HG03378 (cell line): Measurements from ENCODE around the gene KCNG2.
A peak's percentile ranks its signal among the peaks of the same experiment; 100 is the strongest.
"Not testable (repeated sequence)": the region's sequence is repeated elsewhere in the genome, so short reads cannot be mapped to it uniquely, and the experiment has no call there.

ENCODE experiments used
- ATAC-seq: cut with Tn5 transposase; IDR thresholded peaks from one replicate; pipeline ENCODE4 v1.9.1; 2021; ENCODE audit warnings: mild to moderate bottlenecking, moderate library complexity; ENCODE audit not compliant: unreplicated experiment

Gene KCNG2

GRCh38 chr18:79850731-79851130 is 53.0 kb downstream of the KCNG2 start:
- no peak for ATAC-seq

GRCh38 chr18:79851489-79851888 is 53.8 kb downstream of the KCNG2 start:
- no peak for ATAC-seq

- ATAC-seq = no peak
Observed at GRCh38 chr18:79851950-79852349, 54.2 kb downstream of the KCNG2 start.

GRCh38 chr18:79852561-79853302 is 55.0 kb downstream of the KCNG2 start:
- ATAC-seq = no peak

DNA sequence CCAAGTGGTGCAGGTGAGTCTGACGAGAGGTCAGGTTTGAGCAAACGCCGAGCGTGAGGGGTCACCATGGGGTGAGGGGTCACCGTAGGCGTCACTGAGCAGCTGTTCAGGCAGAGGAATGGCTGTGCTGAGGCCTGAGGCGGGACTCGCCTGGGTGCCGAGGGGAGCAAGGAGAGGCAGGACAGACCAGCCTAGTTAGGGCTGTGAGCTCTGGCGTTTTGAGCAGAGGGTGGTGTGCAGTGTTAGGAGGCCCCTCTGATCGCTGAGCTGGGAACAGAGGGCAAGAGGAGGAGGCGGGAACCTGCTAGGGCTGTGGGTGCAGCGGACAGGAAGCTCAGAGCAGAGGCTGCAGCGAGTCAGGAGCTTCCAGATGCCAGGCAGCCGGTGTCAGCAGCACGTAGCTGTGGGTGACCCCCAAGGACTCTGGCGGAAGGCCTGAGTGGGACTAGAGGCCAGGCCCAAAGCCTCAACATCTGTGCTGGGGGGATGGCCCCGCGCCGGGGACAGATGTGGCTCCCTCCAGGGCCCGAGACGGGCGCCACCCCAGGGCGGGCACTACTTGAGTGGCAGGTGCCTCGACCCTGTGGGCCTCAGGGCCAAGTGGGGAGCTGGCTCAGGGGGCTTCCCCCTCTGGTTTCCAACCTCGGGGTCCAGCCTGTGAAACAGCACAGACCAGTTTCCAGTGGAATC is 55.7 kb downstream of the KCNG2 start:
- ATAC-seq = no peak

- no peak for ATAC-seq
Observed at GRCh38 chr18:79853993-79854364, 56.2 kb downstream of the KCNG2 start.

DNA sequence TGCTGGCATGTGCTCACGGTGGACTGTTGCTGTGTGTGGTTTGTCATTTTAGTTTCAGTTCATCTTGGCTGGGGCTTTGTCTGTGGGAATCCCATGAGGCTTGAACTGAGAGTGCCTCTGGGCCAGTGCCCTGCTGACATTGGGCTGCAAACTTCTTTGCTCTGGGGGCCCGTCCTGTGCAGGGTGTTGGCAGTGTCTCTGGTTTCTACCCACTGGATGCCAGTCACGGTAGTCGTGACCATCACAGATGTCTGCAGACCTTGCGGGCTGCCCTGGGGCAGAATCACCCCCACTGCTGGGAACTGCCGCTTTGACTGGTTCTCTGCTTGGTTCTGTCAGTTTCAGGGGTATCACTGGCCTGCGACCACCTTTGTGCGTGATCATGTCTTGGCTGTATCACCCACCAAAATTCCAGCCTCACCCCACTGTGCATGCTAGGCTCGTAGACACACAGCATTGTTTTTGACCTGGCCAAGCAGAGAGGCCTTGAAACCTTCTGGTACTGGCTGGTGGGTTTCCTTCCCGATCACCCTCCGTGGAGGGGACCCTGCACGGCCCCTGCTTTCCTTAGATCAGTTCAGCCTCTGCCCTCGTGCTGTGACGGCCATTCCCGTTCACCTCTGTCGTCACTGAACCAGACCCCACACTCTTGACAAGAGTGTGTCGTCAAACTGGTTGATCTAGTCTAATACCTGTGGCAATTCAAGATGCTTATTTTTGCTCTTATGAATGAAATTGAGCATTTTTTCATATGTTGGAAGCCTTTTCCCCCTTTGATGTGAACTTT is 57.6 kb downstream of the KCNG2 start:
- ATAC-seq = peak; percentile 91

GRCh38 chr18:79856119-79857007 is 58.6 kb downstream of the KCNG2 start:
- ATAC-seq = no peak

DNA sequence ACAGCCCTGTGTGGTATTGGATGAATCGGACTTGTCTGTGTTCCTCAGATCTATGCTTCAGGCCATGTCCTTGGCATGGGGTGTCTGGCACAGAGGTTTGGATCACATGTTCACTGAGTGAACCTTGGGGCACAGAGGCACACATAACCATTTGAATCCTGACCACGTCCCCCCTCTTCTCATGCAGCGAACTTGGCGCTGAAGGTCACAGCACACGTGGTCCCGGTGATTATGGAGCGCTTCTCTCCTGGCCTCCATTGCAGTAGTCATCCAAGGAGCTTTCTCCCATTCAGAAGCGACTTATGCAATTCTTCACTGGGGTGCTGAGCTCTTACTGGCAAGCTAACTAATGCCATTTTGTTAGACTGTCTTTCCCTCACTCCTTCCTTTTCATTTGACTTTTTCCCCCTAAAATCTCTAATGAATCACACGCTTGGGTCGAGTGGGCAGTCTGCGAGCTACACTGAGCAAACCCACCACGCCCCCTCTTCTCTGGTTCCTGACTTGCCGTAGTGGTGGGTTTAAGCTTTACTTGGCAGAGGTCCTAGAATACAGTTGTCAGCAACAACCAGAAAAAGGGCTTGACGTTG is 59.4 kb downstream of the KCNG2 start:
- ATAC-seq = no peak

DNA sequence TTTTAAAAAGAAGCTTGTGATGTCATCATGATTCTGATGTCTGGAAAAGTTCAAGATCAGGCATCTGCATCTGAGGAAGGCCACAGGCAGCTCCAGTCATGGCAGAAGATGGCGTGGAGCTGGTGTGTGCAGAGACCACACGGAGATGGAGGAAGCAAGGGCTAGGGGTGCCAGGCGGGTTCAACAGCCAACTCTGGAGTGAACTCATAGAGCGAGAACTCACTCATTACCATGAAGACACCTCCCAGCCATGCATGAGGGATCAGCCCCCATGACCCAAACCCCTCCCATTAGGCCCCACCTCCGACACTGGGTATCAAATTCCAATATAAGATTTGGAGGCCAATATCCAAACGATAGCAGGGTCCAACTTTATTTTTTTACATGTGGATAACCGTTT is 61.6 kb downstream of the KCNG2 start:
- ATAC-seq = no peak

GRCh38 chr18:79861687-79862086 is 63.9 kb downstream of the KCNG2 start:
- no peak for ATAC-seq

- no peak for ATAC-seq
Observed at GRCh38 chr18:79862562-79862961, 64.8 kb downstream of the KCNG2 start.

DNA sequence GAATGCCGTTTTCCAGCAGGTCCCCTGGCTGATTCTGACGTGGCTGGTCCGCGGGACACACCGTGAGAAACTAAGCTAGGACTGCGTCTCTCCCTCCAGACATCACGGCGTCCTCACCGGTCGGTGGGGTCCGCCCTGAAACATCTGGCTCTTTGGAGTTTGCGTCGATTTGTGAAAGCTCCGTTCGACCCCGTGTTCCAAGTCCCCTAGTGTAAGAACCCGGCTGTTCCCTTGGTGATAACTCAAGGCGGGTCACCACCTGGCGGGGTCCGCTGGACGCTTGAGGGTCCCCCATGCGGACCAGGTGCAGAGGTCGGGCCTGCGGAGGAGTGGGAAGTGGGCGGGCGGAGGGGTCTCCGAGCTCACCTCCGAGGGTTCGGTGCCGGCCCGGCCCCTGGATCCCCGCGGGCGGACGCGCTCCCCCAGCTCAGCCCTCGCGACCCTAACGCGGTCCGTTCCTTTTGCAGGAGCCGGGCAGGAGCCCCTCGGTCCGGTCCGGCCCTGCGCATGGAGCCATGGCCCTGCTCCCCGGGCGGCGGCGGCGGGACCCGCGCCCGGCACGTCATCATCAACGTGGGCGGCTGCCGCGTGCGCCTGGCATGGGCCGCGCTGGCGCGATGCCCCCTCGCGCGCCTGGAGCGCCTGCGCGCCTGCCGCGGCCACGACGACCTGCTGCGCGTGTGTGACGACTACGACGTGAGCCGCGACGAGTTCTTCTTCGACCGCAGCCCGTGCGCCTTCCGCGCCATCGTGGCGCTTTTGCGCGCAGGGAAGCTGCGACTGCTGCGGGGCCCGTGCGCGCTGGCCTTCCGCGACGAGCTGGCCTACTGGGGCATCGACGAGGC is 65.6 kb downstream of the KCNG2 start:
- no peak for ATAC-seq

GRCh38 chr18:79864006-79864725 is 66.4 kb downstream of the KCNG2 start:
- no peak for ATAC-seq

GRCh38 chr18:79864955-79865354 is 67.2 kb downstream of the KCNG2 start:
- not testable (repeated sequence) for ATAC-seq

DNA sequence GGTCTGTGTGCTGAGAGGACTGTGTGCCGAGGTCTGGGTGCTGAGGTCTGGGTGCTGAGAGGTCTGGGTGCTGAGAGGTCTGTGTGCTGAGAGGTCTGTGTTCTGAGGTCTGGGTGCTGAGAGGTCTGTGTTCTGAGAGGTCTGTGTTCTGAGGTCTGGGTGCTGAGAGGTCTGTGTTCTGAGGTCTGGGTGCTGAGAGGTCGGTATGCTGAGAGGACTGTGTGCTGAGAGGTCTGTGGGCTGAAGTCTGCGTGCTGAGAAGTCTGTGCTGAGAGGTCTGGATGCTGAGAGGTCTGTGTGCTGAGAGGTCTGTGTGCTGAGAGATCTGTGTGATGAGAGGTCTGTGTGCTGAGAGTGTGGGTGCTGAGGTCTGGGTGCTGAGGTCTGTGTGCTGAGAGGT is 68.2 kb downstream of the KCNG2 start:
- not testable (repeated sequence) for ATAC-seq

- no peak for ATAC-seq
Observed at GRCh38 chr18:79866889-79867574, 69.3 kb downstream of the KCNG2 start.

- no peak for ATAC-seq
Observed at GRCh38 chr18:79867666-79868065, 69.9 kb downstream of the KCNG2 start.
